A549 (cell line): ENCODE measurements around the gene SAP130.

ENCODE experiments used
- CTCF ChIP-seq: fragments of >200 bp; sonication (Bioruptor Twin); formaldehyde crosslinking; IDR thresholded peaks from 3 replicates; pipeline ENCODE4 v1.5.1; 2016
- E2F6 ChIP-seq: IDR thresholded peaks from 2 replicates; pipeline ENCODE4 v1.6.1; 2012; ENCODE audit warnings: low read depth, borderline replicate concordance
- EP300 ChIP-seq, 2 experiments: fragments of >200 bp; sonication (Bioruptor Twin); formaldehyde crosslinking; IDR thresholded peaks; 2 replicates in 1 of 2; 3 replicates in 1 of 2; pipeline ENCODE4 v1.6.1; 2016 to 2017
- HDAC2 ChIP-seq: fragments of 200-600 bp; sonication (generic); IDR thresholded peaks from 2 replicates; pipeline ENCODE4 v1.6.1; 2016
- JUNB ChIP-seq: fragments of >200 bp; sonication (Bioruptor Twin); formaldehyde crosslinking; IDR thresholded peaks from 2 replicates; pipeline ENCODE4 v1.6.1; 2016
- KDM1A ChIP-seq: fragments of 200-600 bp; sonication (generic); IDR thresholded peaks from 2 replicates; pipeline ENCODE4 v1.6.1; 2016; ENCODE audit warnings: low read depth, mild to moderate bottlenecking
- POLR2A ChIP-seq: IDR thresholded peaks from 2 replicates; pipeline ENCODE4 v1.6.1; 2012; ENCODE audit warnings: mild to moderate bottlenecking, low read length
- SMC3 ChIP-seq: fragments of >200 bp; sonication (Bioruptor Twin); formaldehyde crosslinking; IDR thresholded peaks from 3 replicates; pipeline ENCODE4 v1.6.1; 2018; ENCODE audit warnings: inconsistent platforms

GRCh38 chr2:128004509-128004908, 23.4 kb downstream of the SAP130 start:
- TF ChIP-seq CTCF (no peak), SMC3 (no peak), KDM1A (no peak), HDAC2 (no peak), POLR2A (no peak), JUNB (no peak), EP300 (IDR thresholded peaks at IDR 0.05) (no peak), E2F6 (no peak)
